ENCODE measurements around the gene TMEM169.

Gene TMEM169

GRCh38 chr2:216108310-216108966 lies 26.7 kb downstream of the TMEM169 start:
- no peak for DNase-seq

DNA sequence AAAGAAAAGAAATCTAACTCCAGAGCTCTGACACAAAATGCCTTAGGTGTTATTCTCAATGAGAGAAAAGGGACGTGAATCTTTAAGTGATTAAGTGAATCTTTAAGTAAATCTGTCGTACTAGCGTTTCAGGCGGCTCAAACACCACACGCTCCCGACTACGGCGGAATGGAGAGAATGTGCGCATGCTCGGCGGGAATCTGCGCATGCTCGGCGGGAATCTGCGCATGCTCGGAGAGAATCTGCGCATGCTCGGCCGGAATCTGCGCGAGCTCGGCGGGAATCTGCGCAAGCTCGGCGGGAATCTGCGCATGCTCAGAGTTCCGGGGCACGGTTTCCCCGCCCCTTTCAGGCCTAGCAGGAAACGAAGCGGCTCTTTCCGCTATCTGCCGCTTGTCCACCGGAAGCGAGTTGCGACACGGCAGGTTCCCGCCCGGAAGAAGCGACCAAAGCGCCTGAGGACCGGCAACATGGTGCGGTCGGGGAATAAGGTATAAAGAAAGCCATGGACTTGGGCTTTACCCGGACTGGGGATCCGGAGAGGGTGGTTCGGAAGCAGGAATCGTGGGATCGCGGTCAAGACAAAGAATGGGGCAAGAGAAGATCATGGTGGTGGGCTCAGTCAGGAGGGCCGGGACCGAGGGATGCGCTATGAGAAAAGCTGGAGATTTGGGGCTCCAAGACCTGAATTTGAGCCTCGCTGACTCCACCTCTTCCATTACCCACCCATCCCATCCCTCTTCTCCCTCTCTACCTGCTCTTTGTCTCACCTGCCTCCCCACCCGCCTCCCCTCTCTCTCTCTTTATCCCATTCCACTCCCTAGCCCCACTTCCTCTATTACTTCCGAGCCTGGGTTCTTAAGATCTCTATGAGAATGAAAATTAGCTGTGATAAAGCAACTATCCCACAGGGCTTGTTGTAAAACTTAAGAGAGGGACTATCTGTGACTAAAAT lies 27.5 kb downstream of the TMEM169 start, which contains the start of gene XRCC5:
Gene XRCC5 (plus strand): TSS at position 382 of the 955 bp plus-strand sequence. CDS start 89 bp downstream, at position 471.
- DNase-seq = peak; percentile 93

DNA sequence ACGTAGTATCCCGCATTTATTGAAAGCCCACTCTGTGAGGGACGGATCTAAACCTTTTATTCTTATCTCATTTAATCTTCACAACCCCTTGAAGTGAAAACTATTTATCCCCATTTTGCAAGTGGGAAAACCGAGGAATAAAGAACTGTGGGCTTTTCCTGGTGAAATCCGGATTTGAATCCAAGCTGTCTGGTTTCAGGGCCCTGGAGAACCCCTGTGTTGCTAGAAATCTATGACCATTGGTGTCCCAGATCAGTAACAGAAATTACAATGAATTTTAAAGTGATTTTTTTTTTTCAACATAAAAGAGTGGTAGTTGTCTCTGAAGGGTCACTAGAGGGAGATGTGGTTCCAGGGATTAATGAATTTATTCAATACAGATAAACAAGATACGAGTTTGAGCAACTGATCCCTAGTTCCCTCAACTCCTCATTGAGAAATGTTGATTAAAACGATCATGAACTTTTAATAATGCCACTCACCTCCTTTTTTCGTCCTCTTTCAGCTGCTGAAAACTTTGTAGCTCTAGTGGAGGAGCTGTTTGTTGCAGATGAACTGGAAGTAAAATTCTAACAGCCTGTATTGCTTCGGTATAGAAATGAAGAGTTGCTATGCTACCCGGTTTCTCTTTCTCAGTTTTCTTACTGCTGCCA lies 28.4 kb downstream of the TMEM169 start:
- no peak for DNase-seq

DNA sequence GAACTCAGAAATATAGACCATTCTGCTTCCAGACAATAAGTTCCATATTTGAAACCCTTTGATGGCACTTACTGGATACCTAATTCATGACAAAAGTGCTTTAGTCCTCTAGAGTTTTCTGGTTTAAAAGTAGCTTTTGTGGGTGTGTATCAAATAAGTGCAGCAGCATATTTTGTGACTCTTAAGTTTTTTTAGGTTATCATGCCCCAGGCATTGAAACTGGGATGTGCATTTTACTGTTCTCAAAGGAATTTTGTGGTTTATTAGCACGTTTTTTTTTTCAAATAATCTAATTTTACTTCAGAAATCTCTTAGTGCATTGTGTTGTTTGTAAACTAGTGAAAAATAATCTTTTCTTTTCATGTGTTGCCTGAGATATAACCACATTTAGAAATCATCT lies 28.9 kb downstream of the TMEM169 start:
- no peak for DNase-seq

DNA sequence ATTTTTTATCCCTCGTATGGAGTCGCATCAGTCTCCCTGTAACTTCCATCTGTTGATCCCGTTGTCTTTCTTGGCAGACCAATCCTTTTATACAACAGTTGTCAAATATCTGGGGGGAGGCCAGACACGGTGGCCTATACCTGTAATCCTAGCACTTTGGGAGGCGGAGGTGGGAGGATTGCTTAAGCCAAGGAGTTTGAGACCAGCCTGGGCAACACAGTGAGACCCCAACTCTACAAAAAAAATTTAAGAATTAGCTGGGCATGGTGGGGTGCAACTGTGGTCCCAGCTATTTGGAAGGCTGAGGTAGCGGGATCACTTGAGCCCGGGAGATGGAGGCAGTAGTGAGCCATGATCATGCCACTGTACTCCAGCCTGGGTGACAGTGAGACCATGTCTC lies 29.4 kb downstream of the TMEM169 start:
- DNase-seq = no peak

DNA sequence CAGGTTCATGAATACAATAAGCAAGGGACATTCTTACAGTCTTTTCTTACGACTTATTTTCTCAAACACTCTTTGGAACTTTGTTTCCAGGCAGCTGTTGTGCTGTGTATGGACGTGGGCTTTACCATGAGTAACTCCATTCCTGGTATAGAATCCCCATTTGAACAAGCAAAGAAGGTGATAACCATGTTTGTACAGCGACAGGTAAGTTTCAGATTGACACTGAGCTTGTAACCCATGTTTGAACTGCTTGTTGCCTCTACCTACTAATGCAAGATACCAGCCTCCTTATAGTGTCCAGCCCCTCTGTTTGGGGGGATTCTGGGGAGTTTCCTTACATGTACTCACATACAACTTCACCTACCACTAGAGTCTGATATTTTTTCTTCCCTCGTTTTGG lies 31.2 kb downstream of the TMEM169 start:
- no peak for DNase-seq

DNA sequence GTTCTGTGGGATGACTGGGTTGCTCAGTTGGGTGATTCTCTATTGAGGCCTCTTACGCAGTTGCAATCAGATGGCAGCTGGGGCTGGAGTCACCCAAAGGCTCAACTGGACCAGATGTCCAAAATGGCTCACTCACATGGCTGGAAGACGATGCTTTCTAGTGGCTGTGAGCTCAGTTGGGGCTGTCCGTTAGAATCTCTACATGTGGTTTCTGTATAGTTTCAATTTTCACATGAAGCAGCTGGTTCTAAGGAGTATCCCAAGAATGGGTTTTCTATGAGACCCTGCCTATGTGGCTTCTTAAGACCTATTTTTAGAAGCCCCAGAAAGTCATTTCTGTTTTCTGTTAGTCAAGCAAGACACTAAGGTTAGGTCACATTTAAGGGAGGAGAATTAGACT lies 31.9 kb downstream of the TMEM169 start:
- DNase-seq = no peak

GRCh38 chr2:216114382-216114713 lies 32.6 kb downstream of the TMEM169 start:
- DNase-seq = no peak

GRCh38 chr2:216114714-216115531 lies 33.2 kb downstream of the TMEM169 start:
- DNase-seq = peak; percentile 88

DNA sequence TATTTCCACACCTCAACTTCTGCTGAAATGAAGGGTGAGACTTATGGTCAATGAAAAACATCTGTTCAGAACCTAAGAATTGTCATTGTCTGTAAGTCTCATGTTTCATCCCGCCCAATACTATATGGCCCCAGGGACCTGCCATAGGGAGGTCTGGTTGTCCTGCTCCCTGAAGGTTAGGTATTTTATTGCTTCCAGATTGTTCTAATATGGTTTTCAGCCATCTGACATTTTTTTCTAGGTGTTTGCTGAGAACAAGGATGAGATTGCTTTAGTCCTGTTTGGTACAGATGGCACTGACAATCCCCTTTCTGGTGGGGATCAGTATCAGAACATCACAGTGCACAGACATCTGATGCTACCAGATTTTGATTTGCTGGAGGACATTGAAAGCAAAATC lies 34.7 kb downstream of the TMEM169 start:
- DNase-seq = no peak

DNA sequence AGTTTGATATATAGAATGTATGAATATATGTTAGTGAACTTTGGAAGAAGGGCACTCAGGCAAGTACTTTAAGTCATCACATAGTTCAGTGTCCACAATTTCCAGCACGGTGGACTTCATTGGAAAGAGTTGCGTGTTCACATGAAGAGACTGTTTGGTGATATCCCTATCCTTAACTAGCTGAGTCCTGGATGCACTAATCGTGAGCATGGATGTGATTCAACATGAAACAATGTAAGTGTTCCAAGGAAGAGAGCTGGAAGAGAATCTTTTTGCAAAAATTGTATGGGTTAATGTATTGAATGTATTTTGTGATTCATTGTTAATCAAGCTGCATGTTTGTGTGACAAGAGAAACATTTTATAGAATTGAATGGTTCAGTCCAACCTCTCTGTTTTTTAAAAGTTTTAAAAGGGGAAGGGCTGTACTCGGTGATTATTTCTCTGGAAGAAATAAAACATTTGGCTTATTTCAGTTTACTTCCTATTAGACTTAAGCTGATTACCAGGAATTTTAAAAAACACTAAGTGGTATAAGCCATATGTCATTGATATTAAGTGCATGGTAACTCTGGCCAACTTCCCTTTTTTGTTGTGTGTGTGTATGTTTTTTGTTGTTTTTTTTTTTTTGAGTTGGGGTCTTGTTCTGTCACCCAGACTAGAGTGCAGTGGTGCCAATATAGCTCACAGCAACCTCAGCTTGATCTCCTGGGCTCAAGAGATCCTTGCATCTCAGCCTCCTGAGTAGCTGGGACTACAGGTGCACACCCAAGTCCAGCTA lies 36.0 kb downstream of the TMEM169 start:
- DNase-seq = no peak

- no peak for DNase-seq
Measured at GRCh38 chr2:216118474-216118873, 36.8 kb downstream of the TMEM169 start.

GRCh38 chr2:216119146-216119545 lies 37.4 kb downstream of the TMEM169 start:
- DNase-seq = no peak

GRCh38 chr2:216119986-216120385 lies 38.3 kb downstream of the TMEM169 start:
- DNase-seq = no peak

- DNase-seq = no peak
Measured at GRCh38 chr2:216121255-216121654, 39.5 kb downstream of the TMEM169 start.

- DNase-seq = no peak
Measured at GRCh38 chr2:216126943-216127342, 45.2 kb downstream of the TMEM169 start.

DNA sequence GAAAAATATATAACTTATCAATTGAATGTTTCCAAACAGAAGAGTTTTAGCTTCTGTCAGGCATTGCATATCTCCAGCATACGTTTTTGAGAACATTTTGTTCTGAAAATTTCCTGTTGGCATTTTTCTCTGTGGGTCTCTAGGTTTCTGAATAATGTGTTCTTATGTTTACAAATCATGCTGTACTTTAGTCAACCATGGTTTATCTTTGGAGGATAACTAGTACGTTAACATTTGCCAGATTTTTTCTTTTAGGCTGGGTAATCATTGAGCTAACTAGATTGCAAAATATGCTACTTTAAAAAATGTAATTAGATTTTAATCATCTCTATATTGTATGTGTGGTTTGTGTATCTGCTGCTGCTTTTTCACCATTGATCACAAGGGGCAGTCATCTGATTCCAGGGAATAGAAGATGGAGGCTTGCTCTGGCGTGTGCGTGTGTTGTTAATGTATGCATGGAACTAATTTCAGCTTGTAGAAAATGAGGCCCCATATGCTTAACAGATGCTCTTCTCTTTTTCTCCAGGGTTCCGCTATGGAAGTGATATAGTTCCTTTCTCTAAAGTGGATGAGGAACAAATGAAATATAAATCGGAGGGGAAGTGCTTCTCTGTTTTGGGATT lies 48.7 kb downstream of the TMEM169 start:
- no peak for DNase-seq

GRCh38 chr2:216131175-216131926 lies 49.6 kb downstream of the TMEM169 start:
- no peak for DNase-seq

GRCh38 chr2:216132585-216132984 lies 50.9 kb downstream of the TMEM169 start:
- DNase-seq = no peak

GRCh38 chr2:216133397-216133796 lies 51.7 kb downstream of the TMEM169 start:
- no peak for DNase-seq
